HCT116 (cell line): ENCODE results near the gene TIMM17B. TPM values are rescaled to one million over a fixed set of nuclear protein-coding genes. Genes with fewer than 3 reads are reported as not detected.
"Not testable (repeated sequence)": the region's sequence is repeated elsewhere in the genome, so short reads cannot be mapped to it uniquely, and the experiment has no call there.

ENCODE experiments used
- ATAC-seq: fragments of 200-7000 bp; cut with Tn5 transposase; 2 replicates; pipeline ENCODE4 v1.9.1; 2020; ENCODE audit warnings: mild to moderate bottlenecking, moderate library complexity
- BruUV-seq: library from RNA; stranded (reverse); fragments of 400-500 nt; replicated peaks from 2 replicates; lab custom pipeline; 2021; lab: Mats Ljungman, UMichigan
- CTCF ChIA-PET: fragments of 300-600 bp; sonication (Branson Sonifier 250); formaldehyde crosslinking; loops from one replicate; lab custom pipeline; 2021; ENCODE audit warnings: antibody characterized with exemption; lab: Charles Lee
- POLR2A ChIA-PET: fragments of 300-600, 350-600 bp; sonication (Branson Sonifier 250); formaldehyde crosslinking; loops from one replicate; lab custom pipeline; 2021; ENCODE audit warnings: antibody characterized with exemption; lab: Charles Lee
- RAD21 ChIA-PET, 2 experiments: fragments of 300-600 bp; sonication (Branson Sonifier 250); formaldehyde crosslinking; loops; one replicate each; lab custom pipeline; 2023; ENCODE audit warnings: low total read pairs in 2 of 2; ENCODE audit not compliant: uncharacterized antibody in 2 of 2, unreplicated experiment in 2 of 2, low non-redundant PET in 1 of 2; lab: Charles Lee
- DNase-seq: peaks from one replicate; pipeline ENCODE4 v3.0.0-alpha.2; 2010; ENCODE audit warnings: low read depth, low spot score
- H2AFZ ChIP-seq: fragments of 200-600 bp; shearing (Covaris generic), sonication (generic); 2 replicates; pipeline ENCODE4 v1.6.1; 2017; ENCODE audit warnings: low read depth, mixed run types, mixed read lengths, antibody characterized with exemption, low read length; ENCODE audit not compliant: poor library complexity, severe bottlenecking
- H3K27ac ChIP-seq: 2 replicates; pipeline ENCODE4 v1.5.1; 2012; ENCODE audit warnings: low read depth, low read length
- H3K27me3 ChIP-seq: fragments of 200-600 bp; sonication (generic); 2 replicates; pipeline ENCODE4 v1.6.1; 2016; ENCODE audit warnings: mixed run types, low read length, mixed read lengths; ENCODE audit not compliant: insufficient read depth
- H3K36me3 ChIP-seq, 2 experiments: fragments of 200-500 bp in 1 of 2; fragments of 200-600 bp in 1 of 2; sonication (Bioruptor generic) in 1 of 2; sonication (generic) in 1 of 2; 2 replicates each; pipeline versions ENCODE4 v1.5.1 to v1.6.1; 2014 to 2016; ENCODE audit warnings: low read length in 2 of 2, inconsistent platforms in 1 of 2, mixed read lengths in 1 of 2, mixed run types in 1 of 2; ENCODE audit not compliant: insufficient read depth in 2 of 2, control insufficient read depth in 1 of 2
- H3K4me1 ChIP-seq, 2 experiments: fragments of 200-600 bp in 1 of 2; sonication (generic) in 1 of 2; 2 replicates each; pipeline versions ENCODE4 v1.5.1 to v1.6.1; 2012 to 2017; ENCODE audit warnings: low read length in 2 of 2, inconsistent platforms in 1 of 2, mild to moderate bottlenecking in 1 of 2, mixed read lengths in 1 of 2, mixed run types in 1 of 2, moderate library complexity in 1 of 2; ENCODE audit not compliant: insufficient read depth in 2 of 2, control insufficient read depth in 1 of 2
- H3K4me2 ChIP-seq: fragments of 200-600 bp; sonication (generic); 2 replicates; pipeline ENCODE4 v1.6.1; 2017; ENCODE audit warnings: mixed run types, low read length, mixed read lengths
- H3K4me3 ChIP-seq, 2 experiments: fragments of 200-600 bp in 1 of 2; sonication (generic) in 1 of 2; replicated peaks in 1 of 2; 2 replicates each; pipeline ENCODE4 v1.5.1; 2011 to 2016; ENCODE audit warnings: low read length in 2 of 2, control low read depth in 1 of 2, low read depth in 1 of 2, mild to moderate bottlenecking in 1 of 2, mixed read lengths in 1 of 2, mixed run types in 1 of 2
- H3K79me2 ChIP-seq: fragments of 200-600 bp; sonication (generic); 2 replicates; pipeline ENCODE4 v1.6.1; 2017; ENCODE audit warnings: mild to moderate bottlenecking, mixed run types, low read length, moderate library complexity, mixed read lengths; ENCODE audit not compliant: insufficient read depth
- H3K9ac ChIP-seq: fragments of 200-600 bp; sonication (generic); 2 replicates; pipeline ENCODE4 v1.6.1; 2016; ENCODE audit warnings: low read length, mixed read lengths
- H3K9me2 ChIP-seq: fragments of 200-600 bp; sonication (generic), shearing (Covaris generic); 2 replicates; pipeline ENCODE4 v1.6.1; 2017; ENCODE audit warnings: mixed run types, mild to moderate bottlenecking, moderate library complexity; ENCODE audit not compliant: insufficient read depth
- H3K9me3 ChIP-seq, 2 experiments: fragments of 200-500 bp in 1 of 2; fragments of 200-600 bp in 1 of 2; sonication (Bioruptor generic) in 1 of 2; sonication (generic) in 1 of 2; 2 replicates each; pipeline ENCODE4 v1.6.1; 2014 to 2017; ENCODE audit warnings: low read length in 2 of 2, mixed read lengths in 2 of 2, inconsistent platforms in 1 of 2, low read depth in 1 of 2, mild to moderate bottlenecking in 1 of 2, mixed run types in 1 of 2, moderate library complexity in 1 of 2; ENCODE audit not compliant: control insufficient read depth in 1 of 2, insufficient read depth in 1 of 2
- H4K20me1 ChIP-seq: fragments of 200-600 bp; sonication (generic), shearing (Covaris generic); 2 replicates; pipeline ENCODE4 v1.6.1; 2017; ENCODE audit warnings: mixed run types, mild to moderate bottlenecking, moderate library complexity; ENCODE audit not compliant: insufficient read depth
- CBX3 ChIP-seq: IDR thresholded peaks from 2 replicates; pipeline ENCODE4 v1.6.1; 2012; ENCODE audit warnings: low read depth
- RAD21 ChIP-seq: IDR thresholded peaks from 2 replicates; pipeline ENCODE4 v1.6.1; 2012; ENCODE audit warnings: low read depth, mild to moderate bottlenecking
- intact Hi-C: fragments of 100-400 bp; cut with micrococcal nuclease; formaldehyde crosslinking; loops from 2 replicates; pipeline ENCODE4 v1.10.0; 2022
- total RNA-seq: library from RNA; stranded (reverse); gene quantifications from one replicate; pipeline ENCODE4 v1.2.1, GENCODE V29; 2021; ENCODE audit not compliant: unreplicated experiment
- TF ChIP-seq, protein P1 (sequence below), 3 experiments: fragments of 200-600 bp in 1 of 3; sonication (generic) in 1 of 3; IDR thresholded peaks in 2 of 3; conservative IDR thresholded peaks in 1 of 3; 2 replicates each; pipeline ENCODE4 v1.5.1; 2012 to 2017; ENCODE audit warnings: low read depth in 2 of 3, low read length in 2 of 3, antibody characterized with exemption in 1 of 3, borderline replicate concordance in 1 of 3, control low read depth in 1 of 3, mild to moderate bottlenecking in 1 of 3, mixed read lengths in 1 of 3, mixed run types in 1 of 3, moderate library complexity in 1 of 3; ENCODE audit not compliant: insufficient read depth in 1 of 3
- TF ChIP-seq, protein P2 (sequence below): IDR thresholded peaks from 2 replicates; pipeline ENCODE4 v1.6.1; 2012

Gene TIMM17B
- total RNA-seq, 1 experiment from 2014 or later: 41.7 TPM

DNA sequence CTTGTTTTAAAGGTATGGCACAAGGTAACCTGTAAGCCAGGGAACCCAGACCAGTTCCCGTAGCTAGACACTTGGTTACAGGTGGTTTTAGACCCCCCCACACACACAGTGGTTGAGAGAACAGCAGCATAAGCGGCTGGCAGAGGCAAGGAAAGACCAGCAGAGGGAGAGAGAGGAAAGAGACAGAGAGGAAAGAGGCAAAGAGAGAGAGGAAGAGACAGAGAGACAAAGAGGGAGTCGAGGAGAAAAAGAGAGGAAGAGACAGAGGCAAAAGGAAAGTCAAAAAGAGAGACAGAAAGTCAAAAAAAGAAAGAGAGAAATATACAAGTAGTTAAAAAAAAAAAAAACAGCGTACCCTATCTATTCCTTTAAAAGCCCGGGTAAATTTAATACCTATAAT lies 42.7 kb downstream of the TIMM17B start:
- no peak overlapping the region for H3K27ac ChIP-seq

DNA sequence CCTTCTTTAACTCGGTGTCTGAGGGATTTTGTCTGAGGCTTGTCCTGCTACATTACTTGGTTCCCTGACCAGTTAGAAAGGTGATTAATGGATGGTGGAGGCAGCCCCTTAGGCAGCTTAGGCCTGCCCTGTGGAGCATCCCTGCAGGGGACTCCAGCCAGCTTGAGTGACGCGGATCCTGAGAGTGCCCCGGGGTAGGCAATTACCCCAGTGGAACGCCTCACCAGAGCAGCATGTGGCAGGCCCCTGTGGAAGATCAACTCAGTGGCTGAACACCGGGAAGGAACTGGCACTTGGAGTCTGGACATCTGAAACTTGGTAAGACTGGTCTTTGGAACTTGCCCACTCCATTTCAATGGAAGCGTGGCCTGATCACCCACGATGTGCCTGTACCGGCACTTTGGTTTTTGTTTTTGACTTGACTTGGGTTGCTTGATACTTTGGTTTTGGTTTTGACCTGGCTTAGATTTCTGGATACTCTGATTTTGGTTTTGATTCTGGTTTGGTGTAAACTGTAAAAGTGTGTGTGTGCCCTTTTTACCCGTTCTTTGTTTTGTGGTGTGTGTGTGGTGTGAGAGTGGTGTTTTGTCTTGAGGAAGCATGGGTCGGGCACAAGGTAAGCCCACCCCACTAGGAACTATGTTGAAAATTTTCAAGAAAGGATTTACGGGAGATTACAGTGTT lies 43.3 kb downstream of the TIMM17B start:
- DNase-seq, POLR2A ChIA-PET, BruUV-seq, H3K9me2 ChIP-seq, ATAC-seq, H2AFZ ChIP-seq, RAD21 ChIA-PET, H3K27me3 ChIP-seq, H3K79me2 ChIP-seq, H3K4me1 ChIP-seq, H3K4me3 ChIP-seq, H3K4me2 ChIP-seq, CTCF ChIA-PET, H3K9ac ChIP-seq, H3K27ac ChIP-seq, H3K36me3 ChIP-seq, H3K9me3 ChIP-seq, H4K20me1 ChIP-seq, intact Hi-C loops: not testable (repeated sequence)

More for the DNA sequence above, 42.7 kb downstream of the TIMM17B start:
- no peaks in the 10 kb centered on the region for H4K20me1 ChIP-seq
- BruUV-seq: no TSS peak
- CTCF ChIA-PET: no interaction called here
- H3K9ac ChIP-seq: no peak overlapping the region
- TF ChIP-seq RAD21 (peak; percentile 66), CBX3 (0 out of 2 replicates have a peak, but pooled peaks have one; percentile 19)
- TF ChIP-seq, protein P1, sequence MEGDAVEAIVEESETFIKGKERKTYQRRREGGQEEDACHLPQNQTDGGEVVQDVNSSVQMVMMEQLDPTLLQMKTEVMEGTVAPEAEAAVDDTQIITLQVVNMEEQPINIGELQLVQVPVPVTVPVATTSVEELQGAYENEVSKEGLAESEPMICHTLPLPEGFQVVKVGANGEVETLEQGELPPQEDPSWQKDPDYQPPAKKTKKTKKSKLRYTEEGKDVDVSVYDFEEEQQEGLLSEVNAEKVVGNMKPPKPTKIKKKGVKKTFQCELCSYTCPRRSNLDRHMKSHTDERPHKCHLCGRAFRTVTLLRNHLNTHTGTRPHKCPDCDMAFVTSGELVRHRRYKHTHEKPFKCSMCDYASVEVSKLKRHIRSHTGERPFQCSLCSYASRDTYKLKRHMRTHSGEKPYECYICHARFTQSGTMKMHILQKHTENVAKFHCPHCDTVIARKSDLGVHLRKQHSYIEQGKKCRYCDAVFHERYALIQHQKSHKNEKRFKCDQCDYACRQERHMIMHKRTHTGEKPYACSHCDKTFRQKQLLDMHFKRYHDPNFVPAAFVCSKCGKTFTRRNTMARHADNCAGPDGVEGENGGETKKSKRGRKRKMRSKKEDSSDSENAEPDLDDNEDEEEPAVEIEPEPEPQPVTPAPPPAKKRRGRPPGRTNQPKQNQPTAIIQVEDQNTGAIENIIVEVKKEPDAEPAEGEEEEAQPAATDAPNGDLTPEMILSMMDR (IDR thresholded peaks at IDR 0.05 in 2 of 3, conservative IDR thresholded peaks at IDR 0.05 in 1 of 3; ENCODE audit: borderline replicate concordance in 1 of 3, insufficient read depth in 1 of 3, low read depth in 2 of 3, low read length in 2 of 3): peak; percentile 34 to 41 (median 40); a peak in 3 of 6 replicates
- TF ChIP-seq, protein P2, sequence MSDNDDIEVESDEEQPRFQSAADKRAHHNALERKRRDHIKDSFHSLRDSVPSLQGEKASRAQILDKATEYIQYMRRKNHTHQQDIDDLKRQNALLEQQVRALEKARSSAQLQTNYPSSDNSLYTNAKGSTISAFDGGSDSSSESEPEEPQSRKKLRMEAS: no peak
- H2AFZ ChIP-seq: no peak overlapping the region
- intact Hi-C loops: no loop called here
- no peak overlapping the region for H3K4me2 ChIP-seq
- no peak overlapping the region for H3K4me3 ChIP-seq
- no peaks in the 10 kb centered on the region for H3K79me2 ChIP-seq
- H3K27me3 ChIP-seq: no peaks in the 10 kb centered on the region
- DNase-seq (peak; percentile 3), ATAC-seq (peak; percentile 38; the same call in 1 of the 2 replicates)
- H3K9me2 ChIP-seq: no peaks in the 10 kb centered on the region
- H3K36me3 ChIP-seq: no peaks in the 10 kb centered on the region
- H3K9me3 ChIP-seq: no peaks in the 10 kb centered on the region
- no peaks in the 10 kb centered on the region for H3K4me1 ChIP-seq
- POLR2A ChIA-PET: no interaction called here
- RAD21 ChIA-PET: no interaction called here

DNA sequence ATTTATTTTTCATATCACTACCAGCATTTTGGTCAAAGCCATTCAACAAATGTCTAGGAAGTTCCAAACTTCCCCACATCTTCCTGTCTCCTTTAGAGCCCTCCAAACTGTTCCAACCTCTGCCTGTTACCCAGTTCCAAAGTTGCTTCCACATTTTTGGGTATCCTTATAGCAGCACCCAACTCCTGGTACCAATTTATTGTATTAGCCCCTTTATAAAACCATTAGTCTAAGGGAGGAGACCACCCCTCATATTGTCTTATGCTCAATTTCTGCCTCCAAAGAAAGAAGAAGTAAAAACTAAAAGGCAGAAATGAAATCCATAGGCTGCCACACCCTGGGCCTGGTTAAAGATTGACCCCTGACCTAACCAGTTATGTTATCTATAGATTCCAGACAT lies 44.1 kb downstream of the TIMM17B start:
- H3K4me3 ChIP-seq, H3K27me3 ChIP-seq, BruUV-seq, POLR2A ChIA-PET, intact Hi-C loops, H2AFZ ChIP-seq, H4K20me1 ChIP-seq, H3K4me2 ChIP-seq, ATAC-seq, RAD21 ChIA-PET, H3K9ac ChIP-seq, H3K79me2 ChIP-seq, CTCF ChIA-PET, H3K9me3 ChIP-seq, DNase-seq, H3K36me3 ChIP-seq, H3K27ac ChIP-seq, H3K4me1 ChIP-seq, H3K9me2 ChIP-seq: not testable (repeated sequence)
